Glomerular visceral epithelial cell (primary cell): Measurements from ENCODE around the gene INTS6L.
"Not testable (repeated sequence)": the region's sequence is repeated elsewhere in the genome, so short reads cannot be mapped to it uniquely, and the experiment has no call there.

ENCODE experiments used
- DNase-seq: peaks from one replicate; pipeline ENCODE4 v3.0.0-alpha.2; 2016; ENCODE audit errors: extremely low spot score

INTS6L gene

GRCh38 chrX:135605906-135606305 lies 85.4 kb downstream of the INTS6L start:
- DNase-seq = no peak

- not testable (repeated sequence) for DNase-seq
Measured at GRCh38 chrX:135624408-135625204, 104.1 kb downstream of the INTS6L start.

DNA sequence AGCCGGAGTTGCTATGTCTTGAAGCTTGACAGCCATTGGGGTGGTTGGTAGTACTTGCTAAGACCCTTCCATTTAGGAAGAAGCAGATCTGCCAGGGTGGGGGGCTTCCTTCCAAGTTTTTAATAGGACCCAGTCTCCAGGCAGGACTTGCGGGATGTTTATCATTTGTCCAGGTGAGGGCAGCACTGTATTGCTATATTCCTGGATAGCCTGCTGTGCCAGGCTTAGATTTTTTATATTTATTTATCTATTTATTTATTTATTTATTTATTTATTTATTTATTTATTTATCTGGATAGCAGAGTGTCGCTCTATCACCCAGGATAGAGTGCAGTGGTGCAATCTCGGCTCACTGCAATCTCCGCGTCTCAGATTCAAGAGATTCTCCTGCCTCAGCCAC lies 105.5 kb downstream of the INTS6L start:
- peak; percentile 0 for DNase-seq

DNA sequence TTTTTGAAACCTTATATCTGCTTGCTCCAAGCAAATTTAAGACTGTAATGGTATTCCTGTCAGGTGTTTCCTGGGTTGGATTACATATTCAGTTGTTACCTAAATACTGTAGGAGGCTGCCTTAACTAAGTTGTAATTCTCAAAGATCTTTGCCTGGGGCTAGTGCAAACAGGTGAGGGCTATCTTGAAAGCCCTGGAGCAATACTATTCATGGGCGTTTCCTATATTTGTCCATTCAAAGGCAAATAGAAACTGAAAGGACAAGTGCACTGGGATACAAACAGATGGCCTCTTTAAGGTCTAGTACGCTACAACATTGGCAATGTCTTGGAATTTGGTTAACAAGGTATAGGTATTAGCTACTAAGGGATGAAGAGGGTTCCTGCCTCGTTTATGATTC lies 108.9 kb downstream of the INTS6L start:
- no peak for DNase-seq
